Sigmoid colon (tissue), 7 donors: Measurements from ENCODE around the gene MYCL. TPM values are rescaled to one million over a fixed set of nuclear protein-coding genes. Genes with fewer than 3 reads are reported as not detected.

Experiments used
- DNase-seq: peaks from one replicate; pipeline ENCODE4 v3.0.0-alpha.2; 2019
- H3K27ac ChIP-seq, 4 donors: fragments of 200-600 bp; sonication (generic); one replicate each; pipeline ENCODE4 v1.5.1; 2016 to 2019; ENCODE audit warnings: mild to moderate bottlenecking in 1 of 4
- H3K27me3 ChIP-seq, 3 donors: fragments of 200-600 bp; sonication (generic); one replicate each; pipeline ENCODE4 v1.5.1; 2019; ENCODE audit warnings: mild to moderate bottlenecking in 1 of 3
- H3K36me3 ChIP-seq, 4 donors: fragments of 200-600 bp; sonication (generic); one replicate each; pipeline ENCODE4 v1.5.1; 2016 to 2019
- H3K4me1 ChIP-seq, 4 donors: fragments of 200-600 bp; sonication (generic); one replicate each; pipeline ENCODE4 v1.5.1; 2017 to 2019
- H3K4me3 ChIP-seq, 4 donors: fragments of 200-600 bp; sonication (generic); one replicate each; pipeline ENCODE4 v1.5.1; 2017 to 2019; ENCODE audit warnings: mild to moderate bottlenecking in 2 of 4, moderate library complexity in 1 of 4
- H3K9me3 ChIP-seq, 4 donors: fragments of 200-600 bp in 3 of 4; sonication (generic) in 3 of 4; one replicate each; pipeline versions ENCODE4 v1.5.1 to v1.6.1; 2013 to 2019
- EP300 ChIP-seq, 4 donors: sonication (generic); formaldehyde crosslinking; IDR thresholded peaks; one replicate each; pipeline ENCODE4 v1.6.1; 2017; ENCODE audit warnings: antibody characterized with exemption in 4 of 4
- POLR2A ChIP-seq, 2 donors: fragments of 450-650 bp; IDR thresholded peaks; one replicate each; pipeline ENCODE4 v1.6.1; 2016; ENCODE audit warnings: antibody characterized with exemption in 2 of 2, mild to moderate bottlenecking in 2 of 2, moderate library complexity in 2 of 2
- POLR2AphosphoS5 ChIP-seq, 4 donors: sonication (generic); formaldehyde crosslinking; IDR thresholded peaks; one replicate each; pipeline ENCODE4 v1.6.1; 2017; ENCODE audit warnings: antibody characterized with exemption in 4 of 4
- WGBS, 2 donors: extraction: QIAGEN DNeasy Blood & Tissue Kit; methylation state at CpG; one replicate each; pipeline ENCODE4 v1.1.7; 2013; 5-methylcytosine and 5-hydroxymethylcytosine counted together
- intact Hi-C: fragments of 100-400 bp; cut with DNase I; formaldehyde crosslinking; loops from one replicate; pipeline ENCODE4 v1.15.1; 2023
- polyA plus RNA-seq, 3 donors: library from polyadenylated mRNA; stranded (reverse); fragments of 200-250 nt; gene quantifications; one replicate each; pipeline ENCODE4 v1.2.3, GENCODE V29; 2013
- total RNA-seq, 4 donors: library from RNA; depleted of rRNA; stranded (reverse); fragments of >200 nt; gene quantifications; one replicate each; pipeline ENCODE4 v1.1.0, GENCODE V29; 2016
- TF ChIP-seq, protein P1 (sequence below), 4 experiments: fragments of 450-650 bp in 3 of 4; fragments of 200-600 bp in 1 of 4; IDR thresholded peaks; one replicate each; pipeline ENCODE4 v1.5.1; 2016 to 2019; ENCODE audit warnings: antibody characterized with exemption in 4 of 4, mild to moderate bottlenecking in 3 of 4, moderate library complexity in 2 of 4
- donor health status: healthy with polysubstance abuse.
- donor health status: Bipolar disorder and iron deficiency.
- donor health status: healthy.

MYCL gene
- total and polyA plus RNA-seq, 7 donors = 0.14 to 8.2 (median 1.7) TPM

- intact Hi-C loops = no loop called here
- no peak for DNase-seq
- TF ChIP-seq EP300 (IDR thresholded peaks at IDR 0.05) = no peak
- no peak for TF ChIP-seq POLR2A (IDR thresholded peaks at IDR 0.05)
- TF ChIP-seq, protein P1, sequence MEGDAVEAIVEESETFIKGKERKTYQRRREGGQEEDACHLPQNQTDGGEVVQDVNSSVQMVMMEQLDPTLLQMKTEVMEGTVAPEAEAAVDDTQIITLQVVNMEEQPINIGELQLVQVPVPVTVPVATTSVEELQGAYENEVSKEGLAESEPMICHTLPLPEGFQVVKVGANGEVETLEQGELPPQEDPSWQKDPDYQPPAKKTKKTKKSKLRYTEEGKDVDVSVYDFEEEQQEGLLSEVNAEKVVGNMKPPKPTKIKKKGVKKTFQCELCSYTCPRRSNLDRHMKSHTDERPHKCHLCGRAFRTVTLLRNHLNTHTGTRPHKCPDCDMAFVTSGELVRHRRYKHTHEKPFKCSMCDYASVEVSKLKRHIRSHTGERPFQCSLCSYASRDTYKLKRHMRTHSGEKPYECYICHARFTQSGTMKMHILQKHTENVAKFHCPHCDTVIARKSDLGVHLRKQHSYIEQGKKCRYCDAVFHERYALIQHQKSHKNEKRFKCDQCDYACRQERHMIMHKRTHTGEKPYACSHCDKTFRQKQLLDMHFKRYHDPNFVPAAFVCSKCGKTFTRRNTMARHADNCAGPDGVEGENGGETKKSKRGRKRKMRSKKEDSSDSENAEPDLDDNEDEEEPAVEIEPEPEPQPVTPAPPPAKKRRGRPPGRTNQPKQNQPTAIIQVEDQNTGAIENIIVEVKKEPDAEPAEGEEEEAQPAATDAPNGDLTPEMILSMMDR (IDR thresholded peaks at IDR 0.05) = no peak
- TF ChIP-seq POLR2AphosphoS5 (IDR thresholded peaks at IDR 0.05) = no peak
- no peaks in the 10 kb centered on the region for H3K36me3 ChIP-seq
- H3K4me1 ChIP-seq = no peaks in the 10 kb centered on the region
- no peaks in the 10 kb centered on the region for H3K27me3 ChIP-seq
- no peak overlapping the region for H3K27ac ChIP-seq
- WGBS, 2 donors = 93 to 95% methylated on average over 8 of the region's 8 CpGs
- H3K9me3 ChIP-seq = no peaks in the 10 kb centered on the region
- no peak overlapping the region for H3K4me3 ChIP-seq
Measured at GRCh38 chr1:39938856-39939255, 37.1 kb upstream of the MYCL start.

GRCh38 chr1:39936724-39937491 is 35.2 kb upstream of the MYCL start:
- no peaks in the 10 kb centered on the region for H3K9me3 ChIP-seq
- intact Hi-C loops = no loop called here
- no peak for DNase-seq
- TF ChIP-seq EP300 (IDR thresholded peaks at IDR 0.05) = no peak
- TF ChIP-seq POLR2AphosphoS5 (IDR thresholded peaks at IDR 0.05) = no peak
- no peaks in the 10 kb centered on the region for H3K36me3 ChIP-seq
- no peak overlapping the region for H3K4me3 ChIP-seq
- H3K4me1 ChIP-seq = no peaks in the 10 kb centered on the region
- no peaks in the 10 kb centered on the region for H3K27me3 ChIP-seq
- WGBS, 2 donors = 63 to 77% methylated on average over 2 of the region's 2 CpGs
- peak overlapping the region in 3 of 4 donors; percentile 6 to 23 (median 18) for H3K27ac ChIP-seq

DNA sequence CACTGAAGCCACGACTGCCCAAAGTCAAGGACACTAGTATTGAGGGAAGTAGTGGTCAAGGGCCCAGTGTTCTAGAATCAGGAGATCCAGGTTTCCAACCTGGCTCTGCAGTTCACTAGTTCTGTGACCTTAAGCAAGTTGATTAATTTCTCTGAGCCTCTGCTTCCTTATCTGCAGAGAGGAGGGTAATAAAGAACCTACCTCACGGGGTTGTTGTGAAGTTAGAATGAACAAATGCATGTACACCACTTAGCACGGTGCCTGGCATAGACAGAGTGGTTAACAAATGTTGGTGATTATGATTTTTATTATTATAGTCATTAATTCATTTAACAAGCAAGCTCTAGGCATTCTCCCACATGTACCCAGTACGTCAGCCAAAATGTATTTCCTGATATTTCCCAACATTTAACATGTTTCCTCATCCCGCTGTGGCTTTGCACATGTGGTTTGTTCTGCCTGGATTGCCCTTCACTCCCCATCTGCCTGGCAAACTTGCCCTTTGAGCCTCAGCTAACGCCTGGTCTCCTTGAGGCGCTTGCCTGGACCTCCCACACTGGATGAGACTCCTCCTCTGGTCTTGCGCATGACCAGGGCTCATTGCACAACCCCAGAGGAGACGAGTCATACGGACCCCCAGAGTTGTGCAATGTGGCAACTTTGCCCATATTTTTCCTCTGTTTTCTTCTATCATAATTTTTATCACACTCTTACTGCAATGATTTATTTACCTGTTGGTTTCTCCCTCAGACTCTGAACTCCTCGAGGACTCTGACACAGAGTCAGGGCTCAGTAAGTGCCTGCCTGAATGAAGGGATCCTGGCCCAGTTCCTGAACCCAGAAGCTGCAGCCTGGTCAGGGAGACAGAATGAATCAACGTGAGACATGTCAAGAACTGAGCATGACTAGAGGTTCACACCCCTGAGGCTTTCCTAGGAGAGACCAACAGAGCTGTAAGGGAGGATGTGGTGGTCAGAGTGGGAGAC is 32.5 kb upstream of the MYCL start:
- 14 to 57% methylated on average over 12 of the region's 12 CpGs for WGBS, 2 donors
- no peaks in the 10 kb centered on the region for H3K27me3 ChIP-seq
- H3K27ac ChIP-seq = peak overlapping the region; percentile 42 to 55 (median 50)
- no peaks in the 10 kb centered on the region for H3K9me3 ChIP-seq
- no peaks in the 10 kb centered on the region for H3K4me1 ChIP-seq
- DNase-seq = peak; percentile 91
- TF ChIP-seq, protein P1 (IDR thresholded peaks at IDR 0.05) = no peak
- TF ChIP-seq POLR2AphosphoS5 (IDR thresholded peaks at IDR 0.05) = peak; percentile 31 to 66 (median 35)
- H3K36me3 ChIP-seq = no peaks in the 10 kb centered on the region
- H3K4me3 ChIP-seq = no peak overlapping the region
- intact Hi-C loops = no loop called here

DNA sequence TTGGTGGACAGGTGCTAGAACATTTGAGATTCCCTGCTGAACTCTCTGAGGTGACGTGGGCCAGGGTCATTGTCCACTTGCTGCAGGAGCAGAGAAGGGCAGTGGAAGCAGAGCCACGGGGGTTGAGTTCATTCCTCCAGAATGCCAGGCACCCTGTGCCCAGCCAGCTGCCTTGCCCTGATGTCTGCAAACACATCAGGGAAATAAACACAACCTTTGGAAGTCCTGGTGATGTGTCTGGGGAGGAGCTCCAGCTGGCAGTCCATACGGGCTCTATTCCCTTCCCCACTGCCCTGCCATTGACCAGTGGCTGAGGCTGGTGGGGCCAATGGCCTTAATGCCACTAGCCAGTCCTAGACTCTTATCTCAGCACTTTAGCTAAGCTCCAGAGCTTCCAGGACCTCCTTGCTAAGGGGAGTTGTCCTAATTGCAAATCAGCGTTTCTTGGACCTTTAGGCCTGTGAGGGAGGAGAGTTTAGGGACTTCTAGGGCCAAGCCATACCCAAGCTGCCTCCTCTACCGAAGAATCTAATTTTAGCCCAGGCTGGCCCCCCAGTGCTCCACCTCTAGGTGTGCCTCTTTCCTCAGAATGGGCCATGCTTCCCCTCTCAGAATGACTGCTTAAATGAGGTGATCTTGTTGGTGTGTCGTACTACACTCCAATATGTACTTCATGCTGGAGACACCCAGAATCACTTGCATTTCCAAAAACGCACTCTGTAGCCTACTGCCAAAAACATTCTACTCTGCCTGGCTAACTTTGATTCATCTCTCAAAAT is 27.3 kb upstream of the MYCL start:
- Histone ChIP-seq H3K27me3 (no peaks in the 10 kb centered on the region), H3K9me3 (no peaks in the 10 kb centered on the region), H3K4me1 (no peaks in the 10 kb centered on the region), H3K27ac (no peak overlapping the region), H3K36me3 (no peaks in the 10 kb centered on the region), H3K4me3 (no peak overlapping the region)
- WGBS, 2 donors = 41 to 66% methylated on average over 7 of the region's 7 CpGs
- no peak for TF ChIP-seq EP300 (IDR thresholded peaks at IDR 0.05)
- no peak for TF ChIP-seq POLR2A (IDR thresholded peaks at IDR 0.05)
- TF ChIP-seq POLR2AphosphoS5 (IDR thresholded peaks at IDR 0.05) = no peak
- TF ChIP-seq, protein P1 (IDR thresholded peaks at IDR 0.05) = no peak
- intact Hi-C loops = no loop called here
- DNase-seq = no peak
